ENCODE results near the gene UBE2O. TPM values are rescaled to one million over a fixed set of nuclear protein-coding genes. Genes with fewer than 3 reads are reported as not detected.

UBE2O gene
- total RNA-seq, 1 donor from 2014 or later: 35.7 TPM

DNA sequence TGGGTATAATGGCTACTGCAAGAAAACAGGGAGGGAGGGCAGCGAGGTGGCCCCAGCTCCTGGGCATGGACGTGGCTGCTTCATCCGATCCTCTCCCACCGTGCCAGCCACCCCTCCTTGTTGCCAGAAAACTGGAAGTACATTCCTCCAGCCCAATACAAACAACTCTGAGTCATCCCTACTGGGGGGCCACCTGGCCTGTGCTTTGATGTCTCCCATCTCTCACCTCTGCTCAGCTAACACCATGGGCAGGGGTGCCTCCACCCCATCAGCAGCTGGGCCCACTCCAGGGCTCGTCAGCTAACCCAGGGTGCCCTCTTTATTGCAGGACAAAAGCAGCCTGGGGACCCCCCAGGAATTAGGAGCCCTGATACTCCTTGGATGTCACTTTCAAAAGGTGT is 46.3 kb upstream of the UBE2O start:
- DNase-seq: no peak

DNA sequence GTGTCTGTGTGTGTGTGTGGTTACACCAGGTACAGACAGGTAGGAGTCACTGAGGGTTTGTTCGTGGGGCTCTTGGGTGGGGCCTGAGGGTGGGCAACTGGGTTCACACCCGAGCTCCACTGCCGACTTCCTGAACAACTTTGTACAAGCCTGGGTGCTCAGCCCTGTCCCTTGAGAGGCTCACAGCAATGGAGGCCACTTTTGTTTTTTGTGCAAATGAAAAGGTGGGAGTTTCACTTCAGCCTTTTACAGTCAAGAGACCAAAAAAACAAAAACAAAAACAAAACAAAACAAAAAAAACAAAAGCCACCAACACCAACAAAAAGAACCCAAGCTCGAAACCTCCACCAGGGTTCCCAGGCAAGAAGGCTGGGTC is 45.9 kb upstream of the UBE2O start:
- no peak for DNase-seq
- peak overlapping the region; percentile 76 for H3K4me3 ChIP-seq
- peak overlapping the region; percentile 97 for H3K27ac ChIP-seq (replicated peaks)
- H3K9me3 ChIP-seq (replicated peaks): no peaks in the 10 kb centered on the region
- no peaks in the 10 kb centered on the region for H3K27me3 ChIP-seq (ENCODE audit: low read depth)
- H3K4me1 ChIP-seq: peaks cover 72% of the 10 kb centered on the region
- intact Hi-C loops (cut with micrococcal nuclease): no loop called here
- TF ChIP-seq, protein P1, sequence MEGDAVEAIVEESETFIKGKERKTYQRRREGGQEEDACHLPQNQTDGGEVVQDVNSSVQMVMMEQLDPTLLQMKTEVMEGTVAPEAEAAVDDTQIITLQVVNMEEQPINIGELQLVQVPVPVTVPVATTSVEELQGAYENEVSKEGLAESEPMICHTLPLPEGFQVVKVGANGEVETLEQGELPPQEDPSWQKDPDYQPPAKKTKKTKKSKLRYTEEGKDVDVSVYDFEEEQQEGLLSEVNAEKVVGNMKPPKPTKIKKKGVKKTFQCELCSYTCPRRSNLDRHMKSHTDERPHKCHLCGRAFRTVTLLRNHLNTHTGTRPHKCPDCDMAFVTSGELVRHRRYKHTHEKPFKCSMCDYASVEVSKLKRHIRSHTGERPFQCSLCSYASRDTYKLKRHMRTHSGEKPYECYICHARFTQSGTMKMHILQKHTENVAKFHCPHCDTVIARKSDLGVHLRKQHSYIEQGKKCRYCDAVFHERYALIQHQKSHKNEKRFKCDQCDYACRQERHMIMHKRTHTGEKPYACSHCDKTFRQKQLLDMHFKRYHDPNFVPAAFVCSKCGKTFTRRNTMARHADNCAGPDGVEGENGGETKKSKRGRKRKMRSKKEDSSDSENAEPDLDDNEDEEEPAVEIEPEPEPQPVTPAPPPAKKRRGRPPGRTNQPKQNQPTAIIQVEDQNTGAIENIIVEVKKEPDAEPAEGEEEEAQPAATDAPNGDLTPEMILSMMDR (IDR thresholded peaks at IDR 0.05; ENCODE audit: borderline replicate concordance): no peak
- no peaks in the 10 kb centered on the region for H3K36me3 ChIP-seq

More for the DNA sequence above, 46.3 kb upstream of the UBE2O start:
- peak overlapping the region; percentile 97 for H3K27ac ChIP-seq (replicated peaks)
- H3K9me3 ChIP-seq (replicated peaks): no peaks in the 10 kb centered on the region
- no peaks in the 10 kb centered on the region for H3K27me3 ChIP-seq (ENCODE audit: low read depth)
- H3K36me3 ChIP-seq: no peaks in the 10 kb centered on the region
- TF ChIP-seq, protein P1 (IDR thresholded peaks at IDR 0.05; ENCODE audit: borderline replicate concordance): no peak
- peaks cover 68% of the 10 kb centered on the region for H3K4me1 ChIP-seq
- intact Hi-C loops (cut with micrococcal nuclease): no loop called here
- H3K4me3 ChIP-seq: peak overlapping the region; percentile 76

DNA sequence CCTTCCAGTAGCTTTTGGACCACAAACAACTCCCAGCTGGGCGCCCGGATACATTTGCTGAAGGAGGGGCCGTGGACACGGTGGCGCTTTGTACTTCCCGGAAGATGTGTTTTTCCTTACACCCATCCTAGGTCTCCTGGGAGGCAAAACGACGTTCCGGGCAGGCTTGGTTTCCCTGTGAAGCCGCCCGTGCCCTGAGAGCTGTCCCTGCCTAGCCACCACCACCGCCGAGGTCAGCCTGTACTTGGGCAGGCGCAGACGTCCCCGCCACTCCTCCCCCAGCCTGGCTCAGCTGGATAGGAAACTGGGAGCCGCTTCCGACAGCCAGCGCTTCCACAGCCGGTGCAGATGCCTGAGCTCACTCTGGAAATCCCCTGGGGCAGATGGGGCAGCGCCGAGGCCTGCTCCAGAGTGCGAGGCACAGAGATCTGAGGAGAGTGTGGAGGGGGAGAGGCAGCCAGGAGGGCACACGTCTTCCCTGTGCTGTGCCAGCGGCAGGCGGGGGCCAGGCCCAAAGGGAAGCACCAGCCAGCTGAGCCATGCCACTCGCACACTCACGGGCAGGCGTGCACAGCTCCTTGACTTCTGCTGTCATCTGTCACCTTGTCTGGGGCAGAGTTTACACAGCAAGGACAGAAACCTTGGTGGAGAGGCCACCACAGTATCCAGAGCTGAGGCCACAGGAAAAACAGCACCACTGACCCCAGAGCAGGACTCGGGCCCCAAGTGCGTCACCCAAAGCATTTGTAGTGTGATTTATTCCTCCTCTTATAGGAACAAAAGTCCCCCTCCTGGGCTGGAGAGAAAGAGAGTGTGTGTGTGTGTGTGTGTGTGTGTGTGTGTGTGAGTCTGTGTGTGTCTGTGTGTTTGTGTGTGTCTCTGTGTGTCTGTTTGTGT is 45.3 kb upstream of the UBE2O start:
- H3K9me3 ChIP-seq (replicated peaks): no peaks in the 10 kb centered on the region
- H3K27me3 ChIP-seq (ENCODE audit: low read depth): no peaks in the 10 kb centered on the region
- peak overlapping the region; percentile 97 for H3K27ac ChIP-seq (replicated peaks)
- H3K4me1 ChIP-seq: peaks cover 78% of the 10 kb centered on the region
- peak overlapping the region; percentile 76 for H3K4me3 ChIP-seq
- H3K36me3 ChIP-seq: no peaks in the 10 kb centered on the region
- DNase-seq: peak; percentile 87
- intact Hi-C loops (cut with micrococcal nuclease): no loop called here
- TF ChIP-seq, protein P1 (IDR thresholded peaks at IDR 0.05; ENCODE audit: borderline replicate concordance): no peak

DNA sequence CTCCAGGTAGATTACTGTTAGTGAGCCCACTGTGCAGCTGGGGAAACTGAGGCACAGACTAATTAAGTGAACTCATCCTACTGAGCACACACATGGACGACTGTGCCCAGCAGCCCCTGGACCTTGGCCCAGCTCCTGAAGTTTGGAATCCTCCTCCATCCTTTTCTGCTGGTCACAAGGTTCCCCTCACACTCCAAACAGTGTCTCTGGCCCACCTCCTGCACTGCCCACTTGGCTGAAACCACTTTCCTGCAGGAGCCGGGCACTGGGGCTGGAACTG is 44.7 kb upstream of the UBE2O start:
- H3K36me3 ChIP-seq: no peaks in the 10 kb centered on the region
- intact Hi-C loops (cut with micrococcal nuclease): no loop called here
- H3K4me3 ChIP-seq: peak overlapping the region; percentile 76
- H3K4me1 ChIP-seq: peaks cover 84% of the 10 kb centered on the region
- no peaks in the 10 kb centered on the region for H3K9me3 ChIP-seq (replicated peaks)
- no peaks in the 10 kb centered on the region for H3K27me3 ChIP-seq (ENCODE audit: low read depth)
- TF ChIP-seq, protein P1 (IDR thresholded peaks at IDR 0.05; ENCODE audit: borderline replicate concordance): no peak
- peak overlapping the region; percentile 97 for H3K27ac ChIP-seq (replicated peaks)
- DNase-seq: no peak

DNA sequence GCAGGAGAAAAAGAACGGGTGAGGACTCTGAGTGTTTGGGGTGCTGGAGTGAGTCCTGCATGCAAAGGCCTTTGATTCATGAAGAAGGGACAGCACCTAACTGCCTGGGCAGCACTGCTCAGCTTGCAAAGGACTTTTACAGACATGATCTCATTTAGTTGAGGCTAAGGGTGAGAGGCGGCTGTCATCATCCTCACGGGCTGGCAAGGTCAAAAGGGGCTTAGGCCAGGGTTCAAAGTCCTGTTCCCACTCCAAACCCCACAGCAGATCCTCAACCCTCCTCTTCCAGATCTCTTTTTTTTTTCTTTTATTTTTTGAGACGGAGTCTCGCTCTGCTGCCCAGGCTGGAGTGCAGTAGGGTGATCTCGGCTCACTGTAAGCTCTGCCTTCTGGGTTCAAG is 43.5 kb upstream of the UBE2O start:
- Histone ChIP-seq H3K4me3 (no peak overlapping the region), H3K4me1 (peaks cover 88% of the 10 kb centered on the region), H3K9me3 (replicated peaks) (no peaks in the 10 kb centered on the region), H3K27ac (replicated peaks) (peak overlapping the region; percentile 97), H3K27me3 (ENCODE audit: low read depth) (no peaks in the 10 kb centered on the region), H3K36me3 (no peaks in the 10 kb centered on the region)
- intact Hi-C loops (cut with micrococcal nuclease): no loop called here
- no peak for DNase-seq
- TF ChIP-seq, protein P1 (IDR thresholded peaks at IDR 0.05; ENCODE audit: borderline replicate concordance): no peak

Measured in left ventricle myocardium inferior (tissue), 1 donor.